GM18505 (cell line): Measurements from ENCODE around the gene SEC61B.
"Not testable (repeated sequence)": the region's sequence is repeated elsewhere in the genome, so short reads cannot be mapped to it uniquely, and the experiment has no call there.

Experiments
- ATAC-seq: cut with Tn5 transposase; IDR thresholded peaks from one replicate; pipeline ENCODE4 v1.9.1; 2021; ENCODE audit not compliant: unreplicated experiment
- POLR2A ChIP-seq: IDR thresholded peaks from 4 replicates; pipeline ENCODE4 v1.6.1; 2011; ENCODE audit warnings: borderline replicate concordance; ENCODE audit not compliant: insufficient read depth, insufficient read length; ENCODE audit errors: extremely low read depth

The SEC61B gene

GRCh38 chr9:99235926-99236634, 14.0 kb downstream of the SEC61B start:
- ATAC-seq, result peak; percentile 92
- peak; percentile 41 for TF ChIP-seq POLR2A

- ATAC-seq, result no peak
- no peak for TF ChIP-seq POLR2A
Measured at GRCh38 chr9:99237356-99237755, 15.3 kb downstream of the SEC61B start.

GRCh38 chr9:99237849-99238248, 15.8 kb downstream of the SEC61B start:
- not testable (repeated sequence) for ATAC-seq

GRCh38 chr9:99238331-99238730, 16.2 kb downstream of the SEC61B start:
- no peak for TF ChIP-seq POLR2A
- ATAC-seq, result no peak

- TF ChIP-seq POLR2A, result no peak
- ATAC-seq, result no peak
Measured at GRCh38 chr9:99239341-99240060, 17.4 kb downstream of the SEC61B start.

- no peak for TF ChIP-seq POLR2A
- no peak for ATAC-seq
Measured at GRCh38 chr9:99241106-99241505, 19.0 kb downstream of the SEC61B start.

GRCh38 chr9:99244344-99245260, 22.5 kb downstream of the SEC61B start:
- peak; percentile 85 for ATAC-seq
- TF ChIP-seq POLR2A, result no peak

GRCh38 chr9:99249619-99250018, 27.5 kb downstream of the SEC61B start:
- no peak for ATAC-seq
- TF ChIP-seq POLR2A, result no peak

GRCh38 chr9:99251157-99251556, 29.1 kb downstream of the SEC61B start:
- no peak for TF ChIP-seq POLR2A

GRCh38 chr9:99253134-99253533, 31.1 kb downstream of the SEC61B start:
- TF ChIP-seq POLR2A, result no peak
- peak; percentile 19 for ATAC-seq

More at GRCh38 chr9:99251157-99251556, 29.1 kb downstream of the SEC61B start:
- no peak for ATAC-seq

GRCh38 chr9:99253772-99254431, 31.8 kb downstream of the SEC61B start:
- no peak for TF ChIP-seq POLR2A
- ATAC-seq, result peak; percentile 85

- TF ChIP-seq POLR2A, result no peak
- ATAC-seq, result no peak
Measured at GRCh38 chr9:99255651-99256050, 33.6 kb downstream of the SEC61B start.
